HL-60/S4 (cell line): Measurements from ENCODE around the gene C20orf202.
"Not testable (repeated sequence)": the region's sequence is repeated elsewhere in the genome, so short reads cannot be mapped to it uniquely, and the experiment has no call there.

Experiments
- in situ Hi-C: fragments of 300-500 bp; cut with MboI; formaldehyde crosslinking; loops from 2 replicates; pipeline ENCODE4 v1.14.3; 2022; ENCODE audit warnings: low sequenced_read_pairs

The C20orf202 gene

GRCh38 chr20:1242099-1242498 is 38.8 kb downstream of the C20orf202 start:
- in situ Hi-C loops = no loop called here

GRCh38 chr20:1242530-1242929 is 39.3 kb downstream of the C20orf202 start:
- in situ Hi-C loops = no loop called here

GRCh38 chr20:1245578-1245977 is 42.3 kb downstream of the C20orf202 start:
- in situ Hi-C loops = no loop called here

- in situ Hi-C loops = no loop called here
Observed at GRCh38 chr20:1247689-1248088, 44.4 kb downstream of the C20orf202 start.

GRCh38 chr20:1250282-1250681 is 47.0 kb downstream of the C20orf202 start:
- in situ Hi-C loops = not testable (repeated sequence)

- in situ Hi-C loops = no loop called here
Observed at GRCh38 chr20:1252416-1252815, 49.2 kb downstream of the C20orf202 start.

- in situ Hi-C loops = no loop called here
Observed at GRCh38 chr20:1254254-1254653, 51.0 kb downstream of the C20orf202 start.

GRCh38 chr20:1255675-1256074 is 52.4 kb downstream of the C20orf202 start:
- in situ Hi-C loops = no loop called here
